GM12878 (cell line): ENCODE measurements around the gene DDX23. TPM values are rescaled to one million over a fixed set of nuclear protein-coding genes. Genes with fewer than 3 reads are reported as not detected.

Source experiments
- ATAC-seq: fragments of 200-7000 bp; cut with Tn5 transposase; 3 replicates; pipeline ENCODE4 v1.9.1; 2020; ENCODE audit warnings: mild to moderate bottlenecking, moderate library complexity
- BruUV-seq: library from RNA; stranded (reverse); fragments of 400-500 nt; replicated peaks from 2 replicates; lab custom pipeline; 2021; lab: Mats Ljungman, UMichigan
- CTCF ChIA-PET: fragments of 300-600 bp; sonication (Branson Sonifier 250); formaldehyde crosslinking; extraction: SDS; loops from one replicate; lab custom pipeline; 2021; ENCODE audit warnings: inconsistent platforms; lab: Yijun Ruan, JAX
- POLR2A ChIA-PET: fragments of 350-600 bp; formaldehyde crosslinking; extraction: SDS; loops from one replicate; lab custom pipeline; 2021; ENCODE audit warnings: inconsistent platforms; lab: Charles Lee
- RAD21 ChIA-PET: fragments of 300-600 bp; sonication (Branson Sonifier 250); formaldehyde crosslinking; loops from one replicate; lab custom pipeline; 2023; ENCODE audit warnings: antibody characterized with exemption; ENCODE audit not compliant: unreplicated experiment; lab: Charles Lee
- SMC1A ChIA-PET: fragments of 300-600 bp; sonication (Branson Sonifier 250); formaldehyde crosslinking; loops from one replicate; lab custom pipeline; 2023; ENCODE audit not compliant: unreplicated experiment, uncharacterized antibody; lab: Charles Lee
- DNase-seq: peaks from one replicate; pipeline ENCODE4 v3.0.0-alpha.2; 2011; ENCODE audit warnings: low read depth, low spot score
- FAIRE-seq: peaks from 3 replicates; lab custom pipeline; 2011; peaks lifted over from hg19 to GRCh38; lab: Jason Lieb, UNC
- H2AFZ ChIP-seq: 2 replicates; pipeline ENCODE4 v1.6.0; 2011; ENCODE audit warnings: low read depth, low read length, control low read depth; ENCODE audit not compliant: control insufficient read depth
- H3K27ac ChIP-seq: 2 replicates; pipeline ENCODE4 v1.5.1; 2011; ENCODE audit warnings: control low read depth; ENCODE audit not compliant: control insufficient read depth, insufficient read depth
- H3K27me3 ChIP-seq, 2 experiments: replicated peaks in 1 of 2; 2 replicates each; pipeline versions ENCODE4 v1.6.0 to v1.6.1; 2011; ENCODE audit warnings: low read length in 1 of 2; ENCODE audit not compliant: control insufficient read depth in 2 of 2, insufficient read depth in 2 of 2
- H3K36me3 ChIP-seq, 2 experiments: 2 replicates each; pipeline ENCODE4 v1.5.1; 2011; ENCODE audit warnings: low read length in 1 of 2; ENCODE audit not compliant: control insufficient read depth in 2 of 2, insufficient read depth in 2 of 2
- H3K4me1 ChIP-seq: 2 replicates; pipeline ENCODE4 v1.6.1; 2011; ENCODE audit warnings: mild to moderate bottlenecking, low read length, moderate library complexity, mixed read lengths; ENCODE audit not compliant: control insufficient read depth, insufficient read depth
- H3K4me2 ChIP-seq: 2 replicates; pipeline ENCODE4 v1.6.0; 2011; ENCODE audit warnings: control low read depth; ENCODE audit not compliant: control insufficient read depth, insufficient read depth
- H3K4me3 ChIP-seq: fragments of 200-600 bp; sonication (generic); 2 replicates; pipeline ENCODE4 v1.5.1; 2016
- H3K79me2 ChIP-seq: 2 replicates; pipeline ENCODE4 v1.6.0; 2011; ENCODE audit warnings: low read length; ENCODE audit not compliant: control insufficient read depth, insufficient read depth
- H3K9ac ChIP-seq: 2 replicates; pipeline ENCODE4 v1.8.0; 2011; ENCODE audit warnings: low read length, control low read depth, mixed read lengths; ENCODE audit not compliant: control insufficient read depth, insufficient read depth
- H3K9me3 ChIP-seq: replicated peaks from 3 replicates; pipeline ENCODE4 v1.5.1; 2011; ENCODE audit warnings: mild to moderate bottlenecking, low read length; ENCODE audit not compliant: control insufficient read depth, insufficient read depth
- H4K20me1 ChIP-seq: 2 replicates; pipeline ENCODE4 v1.6.0; 2011; ENCODE audit not compliant: control insufficient read depth, insufficient read depth
- ASH2L ChIP-seq: fragments of 300-600, 200-600 bp; sonication (generic); IDR thresholded peaks from 2 replicates; pipeline ENCODE4 v1.6.1; 2017; ENCODE audit warnings: low read depth, mild to moderate bottlenecking, borderline replicate concordance
- CBX5 ChIP-seq: sonication (generic); IDR thresholded peaks from 2 replicates; pipeline ENCODE4 v1.6.1; 2016; ENCODE audit warnings: low read depth, moderate library complexity, mild to moderate bottlenecking, inconsistent platforms
- GATAD2B ChIP-seq: fragments of 450-650 bp; conservative IDR thresholded peaks from 2 replicates; pipeline ENCODE4 v1.6.1; 2017; ENCODE audit warnings: low read depth, mild to moderate bottlenecking, moderate library complexity
- LARP7 ChIP-seq: fragments of 450-650 bp; IDR thresholded peaks from 2 replicates; pipeline ENCODE4 v1.6.1; 2017; ENCODE audit warnings: mild to moderate bottlenecking
- NBN ChIP-seq: fragments of 450-650 bp; IDR thresholded peaks from 2 replicates; pipeline ENCODE4 v1.6.1; 2016
- NFYA ChIP-seq: IDR thresholded peaks from 2 replicates; pipeline ENCODE4 v1.6.1; 2011; ENCODE audit warnings: low read depth, mild to moderate bottlenecking, low read length, improper control_type of control experiment, borderline replicate concordance
- NR2F1 ChIP-seq: fragments of 450-650 bp; conservative IDR thresholded peaks from 2 replicates; pipeline ENCODE4 v1.6.1; 2017; ENCODE audit warnings: mild to moderate bottlenecking
- PAX8 ChIP-seq: fragments of 450-650 bp; IDR thresholded peaks from 2 replicates; pipeline ENCODE4 v1.6.1; 2017; ENCODE audit warnings: mild to moderate bottlenecking, moderate library complexity
- POU2F2 ChIP-seq: IDR thresholded peaks from 3 replicates; pipeline ENCODE4 v1.6.1; 2011; ENCODE audit warnings: low read depth, mild to moderate bottlenecking, low read length, borderline replicate concordance
- RBBP5 ChIP-seq: fragments of 200-600 bp; sonication (generic); conservative IDR thresholded peaks from 2 replicates; pipeline ENCODE4 v1.6.1; 2016
- SREBF2 ChIP-seq: IDR thresholded peaks from 2 replicates; pipeline ENCODE4 v1.6.1; 2012; ENCODE audit warnings: mild to moderate bottlenecking, low read length
- TCF3 ChIP-seq: IDR thresholded peaks from 2 replicates; pipeline ENCODE4 v1.6.1; 2012; ENCODE audit warnings: low read depth, mild to moderate bottlenecking, low read length, borderline replicate concordance; ENCODE audit not compliant: insufficient read depth
- ZNF384 ChIP-seq: IDR thresholded peaks from 2 replicates; pipeline ENCODE4 v1.6.1; 2012; ENCODE audit warnings: low read depth, mild to moderate bottlenecking, low read length, improper control_type of control experiment, borderline replicate concordance
- WGBS: methylation state at CpG from one replicate; pipeline ENCODE4 v1.1.6; 2016; ENCODE audit warnings: low lambda C conversion rate; ENCODE audit not compliant: insufficient replicate concordance, insufficient coverage; ENCODE audit errors: missing lambda C conversion rate; 5-methylcytosine and 5-hydroxymethylcytosine counted together
- in situ Hi-C: fragments of 300-500 bp; cut with MboI; formaldehyde crosslinking; loops from 9 replicates; pipeline ENCODE4 v1.14.3; 2018; ENCODE audit warnings: mixed read lengths
- intact Hi-C: fragments of 100-400 bp; cut with micrococcal nuclease; formaldehyde crosslinking; loops from one replicate; pipeline ENCODE4 v1.14.2; 2022; ENCODE audit not compliant: unreplicated experiment
- polyA plus RNA-seq, 11 experiments: library from polyadenylated mRNA; depleted of rRNA in 4 of 11; unstranded in 6 of 11; stranded (reverse) in 5 of 11; fragments of >200 nt; fragmentation: Nextera tagmentation in 4 of 11; fragmentation: Illumina TruSeq in 1 of 11; extraction: Ambion mirVana in 4 of 11; extraction: Trizol in 1 of 11; gene quantifications; 1 replicate in 1 of 11; 2 replicates in 10 of 11; pipeline versions ENCODE4 v1.2.1 to v1.2.3, GENCODE V29; 2011 to 2016; ENCODE audit warnings: inconsistent platforms in 2 of 11, missing spikeins in 2 of 11, low read depth in 1 of 11
- total RNA-seq, 4 experiments: library from RNA; depleted of rRNA in 3 of 4; stranded (reverse); fragments of >200 nt in 3 of 4; fragmentation: Illumina TruSeq in 1 of 4; extraction: Trizol in 1 of 4; gene quantifications; 2 replicates each; pipeline versions ENCODE4 v1.2.1 to v1.2.3, GENCODE V29; 2013 to 2021
- TF ChIP-seq, protein P1 (sequence below): IDR thresholded peaks from 2 replicates; pipeline ENCODE4 v1.6.1; 2011; ENCODE audit warnings: mild to moderate bottlenecking, low read depth, low read length, moderate library complexity; ENCODE audit not compliant: insufficient replicate concordance
- TF ChIP-seq, protein P2 (sequence below): fragments of 450-650 bp; formaldehyde crosslinking; IDR thresholded peaks from 2 replicates; pipeline ENCODE4 v1.5.0; 2022; ENCODE audit warnings: mild to moderate bottlenecking, missing genetic modification characterization

DDX23 gene
- total and polyA plus RNA-seq, 10 of the 15 experiments (the other 5 are each of a cell fraction or from before 2014, with no cell fraction given) = 25.8 to 107 (median 77.4) TPM

DNA sequence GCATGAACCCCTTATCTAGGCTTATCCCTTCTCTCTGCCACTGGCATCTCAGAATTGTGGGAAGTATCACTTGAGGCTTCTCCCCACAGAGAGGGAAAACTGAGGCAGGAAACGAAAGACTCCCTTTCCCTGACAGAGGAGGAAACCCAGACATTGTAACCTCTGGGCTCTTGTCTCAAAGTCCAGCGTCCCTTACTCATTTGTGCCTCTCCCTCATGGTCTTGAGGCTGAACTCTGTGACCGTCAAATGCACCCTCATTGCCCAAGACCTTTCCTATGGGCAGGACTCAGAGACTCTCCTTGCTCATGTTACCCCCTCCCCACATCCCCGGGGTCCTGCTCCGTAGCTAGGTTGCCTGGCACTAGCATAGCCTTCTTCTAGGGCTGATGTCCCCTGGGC, 29.8 kb downstream of the DDX23 start:
- RAD21 ChIA-PET = interaction anchor here (0.5 kb wide), 1 partner anchor 76 kb away, joined by 3 read pairs; no protein-coding TSS in a partner anchor
- Histone ChIP-seq H3K79me2 (no peaks in the 10 kb centered on the region), H2AFZ (no peak overlapping the region), H3K4me1 (peaks cover 4% of the 10 kb centered on the region; the same call in 1 of the 2 replicates), H3K27me3 (peaks cover 2 to 3% of the 10 kb centered on the region in 2 experiments; a peak in 3 of 4 replicates), H3K4me3 (no peak overlapping the region), H3K27ac (no peak overlapping the region), H4K20me1 (no peaks in the 10 kb centered on the region), H3K4me2 (no peak overlapping the region), H3K36me3 (no peaks in the 10 kb centered on the region), H3K9ac (no peak overlapping the region), H3K9me3 (no peaks in the 10 kb centered on the region)
- CTCF ChIA-PET = interaction anchor here (1.8 to 4.2 kb wide), 2 partner anchors 7 to 31 kb away, joined by 6 to 26 read pairs; no protein-coding TSS in a partner anchor
- TF ChIP-seq NFYA = no peak
- TF ChIP-seq, protein P1, sequence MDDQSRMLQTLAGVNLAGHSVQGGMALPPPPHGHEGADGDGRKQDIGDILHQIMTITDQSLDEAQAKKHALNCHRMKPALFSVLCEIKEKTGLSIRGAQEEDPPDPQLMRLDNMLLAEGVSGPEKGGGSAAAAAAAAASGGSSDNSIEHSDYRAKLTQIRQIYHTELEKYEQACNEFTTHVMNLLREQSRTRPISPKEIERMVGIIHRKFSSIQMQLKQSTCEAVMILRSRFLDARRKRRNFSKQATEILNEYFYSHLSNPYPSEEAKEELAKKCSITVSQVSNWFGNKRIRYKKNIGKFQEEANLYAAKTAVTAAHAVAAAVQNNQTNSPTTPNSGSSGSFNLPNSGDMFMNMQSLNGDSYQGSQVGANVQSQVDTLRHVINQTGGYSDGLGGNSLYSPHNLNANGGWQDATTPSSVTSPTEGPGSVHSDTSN = no peak
- no peak for TF ChIP-seq NBN
- no peak for TF ChIP-seq POU2F2
- no peak for TF ChIP-seq SREBF2
- TF ChIP-seq ASH2L = no peak
- TF ChIP-seq PAX8 = no peak
- no peak for TF ChIP-seq TCF3
- TF ChIP-seq CBX5 = no peak
- TF ChIP-seq, protein P2, sequence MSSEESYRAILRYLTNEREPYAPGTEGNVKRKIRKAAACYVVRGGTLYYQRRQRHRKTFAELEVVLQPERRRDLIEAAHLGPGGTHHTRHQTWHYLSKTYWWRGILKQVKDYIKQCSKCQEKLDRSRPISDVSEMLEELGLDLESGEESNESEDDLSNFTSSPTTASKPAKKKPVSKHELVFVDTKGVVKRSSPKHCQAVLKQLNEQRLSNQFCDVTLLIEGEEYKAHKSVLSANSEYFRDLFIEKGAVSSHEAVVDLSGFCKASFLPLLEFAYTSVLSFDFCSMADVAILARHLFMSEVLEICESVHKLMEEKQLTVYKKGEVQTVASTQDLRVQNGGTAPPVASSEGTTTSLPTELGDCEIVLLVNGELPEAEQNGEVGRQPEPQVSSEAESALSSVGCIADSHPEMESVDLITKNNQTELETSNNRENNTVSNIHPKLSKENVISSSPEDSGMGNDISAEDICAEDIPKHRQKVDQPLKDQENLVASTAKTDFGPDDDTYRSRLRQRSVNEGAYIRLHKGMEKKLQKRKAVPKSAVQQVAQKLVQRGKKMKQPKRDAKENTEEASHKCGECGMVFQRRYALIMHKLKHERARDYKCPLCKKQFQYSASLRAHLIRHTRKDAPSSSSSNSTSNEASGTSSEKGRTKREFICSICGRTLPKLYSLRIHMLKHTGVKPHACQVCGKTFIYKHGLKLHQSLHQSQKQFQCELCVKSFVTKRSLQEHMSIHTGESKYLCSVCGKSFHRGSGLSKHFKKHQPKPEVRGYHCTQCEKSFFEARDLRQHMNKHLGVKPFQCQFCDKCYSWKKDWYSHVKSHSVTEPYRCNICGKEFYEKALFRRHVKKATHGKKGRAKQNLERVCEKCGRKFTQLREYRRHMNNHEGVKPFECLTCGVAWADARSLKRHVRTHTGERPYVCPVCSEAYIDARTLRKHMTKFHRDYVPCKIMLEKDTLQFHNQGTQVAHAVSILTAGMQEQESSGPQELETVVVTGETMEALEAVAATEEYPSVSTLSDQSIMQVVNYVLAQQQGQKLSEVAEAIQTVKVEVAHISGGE (CRISPR knock-in tag) = no peak
- TF ChIP-seq LARP7 = no peak
- TF ChIP-seq GATAD2B = no peak
- no peak for TF ChIP-seq NR2F1
- TF ChIP-seq ZNF384 = no peak
- no peak for TF ChIP-seq RBBP5
- DNase-seq (no peak), FAIRE-seq (no peak), ATAC-seq (no peak)
- POLR2A ChIA-PET = no interaction called here
- SMC1A ChIA-PET = interaction anchor here (0.8 kb wide), 1 partner anchor 30 kb away, joined by 3 read pairs; the partner anchor contains the start of gene DDX23
- intact Hi-C loops = no loop called here
- 14% methylated on average over 5 of the region's 5 CpGs for WGBS
- BruUV-seq = no TSS peak
- in situ Hi-C loops = no loop called here
